Ovary (tissue), 9 donors: ENCODE measurements around the gene ARHGEF11. TPM values are rescaled to one million over a fixed set of nuclear protein-coding genes. Genes with fewer than 3 reads are reported as not detected.
A peak's percentile ranks its signal among the peaks of the same experiment; 100 is the strongest.
"Not testable (repeated sequence)": the region's sequence is repeated elsewhere in the genome, so short reads cannot be mapped to it uniquely, and the experiment has no call there.

Source experiments
- DNase-seq, 5 donors: peaks; one replicate each; pipeline ENCODE4 v3.0.0-alpha.2; 2019 to 2020
- H3K27ac ChIP-seq, 2 donors: fragments of 200-600 bp; one replicate each; pipeline versions ENCODE4 v1.5.1 to v1.8.0; 2019 to 2022
- H3K27me3 ChIP-seq: fragments of 200-600 bp; one replicate; pipeline ENCODE4 v1.8.0; 2022
- H3K36me3 ChIP-seq: fragments of 200-600 bp; sonication (generic); one replicate; pipeline ENCODE4 v1.5.1; 2019
- H3K4me1 ChIP-seq: one replicate; pipeline ENCODE4 v1.8.1; 2013; ENCODE audit warnings: mild to moderate bottlenecking, moderate library complexity; ENCODE audit not compliant: insufficient read depth
- H3K4me3 ChIP-seq: fragments of 200-600 bp; sonication (generic); one replicate; pipeline ENCODE4 v1.5.1; 2017
- H3K9me3 ChIP-seq, 2 donors: fragments of 200-600 bp in 1 of 2; sonication (generic) in 1 of 2; one replicate each; pipeline versions ENCODE4 v1.5.1 to v1.8.1; 2013 to 2019; ENCODE audit warnings: mild to moderate bottlenecking in 1 of 2, moderate library complexity in 1 of 2
- CTCF ChIP-seq, 3 donors: fragments of 450-650 bp in 2 of 3; fragments of 200-600 bp in 1 of 3; IDR thresholded peaks; one replicate each; pipeline versions ENCODE4 v1.5.1 to v1.8.0; 2016 to 2022; ENCODE audit warnings: antibody characterized with exemption in 3 of 3, mild to moderate bottlenecking in 1 of 3
- EP300 ChIP-seq: sonication (generic); formaldehyde crosslinking; IDR thresholded peaks from one replicate; pipeline ENCODE4 v1.6.1; 2017; ENCODE audit warnings: antibody characterized with exemption
- POLR2A ChIP-seq: fragments of 450-650 bp; IDR thresholded peaks from one replicate; pipeline ENCODE4 v1.6.1; 2017; ENCODE audit warnings: antibody characterized with exemption, mild to moderate bottlenecking, moderate library complexity
- WGBS, 3 donors: extraction: QIAGEN DNeasy Blood & Tissue Kit in 1 of 3; methylation state at CpG; one replicate each; pipeline versions ENCODE4 v1.1.5 to v1.1.7; 2013 to 2017; 5-methylcytosine and 5-hydroxymethylcytosine counted together
- intact Hi-C, 4 donors: fragments of 100-400 bp; cut with DNase I; formaldehyde crosslinking; loops; one replicate each; pipeline versions ENCODE4 v1.11.0 to v1.15.1; 2022 to 2023
- polyA plus RNA-seq, 2 donors: library from polyadenylated mRNA; stranded (reverse); fragments of 200-250 nt in 1 of 2; fragments of 350-450 nt in 1 of 2; fragmentation: Illumina TruSeq in 1 of 2; extraction: RNeasy Lipid Tissue Mini Kit (QIAGEN cat#74804) in 1 of 2; gene quantifications; one replicate each; pipeline ENCODE4 v1.2.3, GENCODE V29; 2013 to 2014
- total RNA-seq, 7 donors: library from RNA; depleted of rRNA in 2 of 7; stranded (reverse); fragments of >200 nt in 2 of 7; fragmentation: NEBNext Ultra II Directional in 3 of 7; extraction: Animal tissue kit (Norgen Biotek cat#: 25700) in 3 of 7; gene quantifications; one replicate each; pipeline versions ENCODE4 v1.1.0 to v1.2.4, GENCODE V29; 2016 to 2023
- donor health status: DM: no; HTN: no; CAD: no; lungs with moderate emphysema.
- donor health status: DM: no; HTN: no; CAD: no.
- donor health status: Bipolar disorder and iron deficiency.
- donor health status: DM: yes; HTN: yes; CAD: no.
- donor health status: DM: no; HTN: no; CAD: no.
- donor health status: DM: yes; HTN: yes; CAD: no.

The ARHGEF11 gene
- total and polyA plus RNA-seq, 9 donors = 14.3 to 43.9 (median 26.8) TPM

- H3K4me1 ChIP-seq = peaks cover 10% of the 10 kb centered on the region
- TF ChIP-seq EP300 (no peak), CTCF (IDR thresholded peaks at IDR 0.05) (peak in 2 of 3 donors; percentile 40 to 60)
- H3K9me3 ChIP-seq = no peaks in the 10 kb centered on the region
- intact Hi-C loops = no loop called here
- peak; percentile 49 to 75 (median 61) for DNase-seq
- H3K27ac ChIP-seq = no peak overlapping the region
- no peaks in the 10 kb centered on the region for H3K27me3 ChIP-seq
- H3K4me3 ChIP-seq = peak overlapping the region; percentile 11
- 9 to 16% (median 11%) methylated on average over 40 to 64 of the region's 64 CpGs for WGBS, 3 donors
- H3K36me3 ChIP-seq = no peaks in the 10 kb centered on the region
Measured at GRCh38 chr1:156927215-156928042, 118.1 kb downstream of the ARHGEF11 start.

DNA sequence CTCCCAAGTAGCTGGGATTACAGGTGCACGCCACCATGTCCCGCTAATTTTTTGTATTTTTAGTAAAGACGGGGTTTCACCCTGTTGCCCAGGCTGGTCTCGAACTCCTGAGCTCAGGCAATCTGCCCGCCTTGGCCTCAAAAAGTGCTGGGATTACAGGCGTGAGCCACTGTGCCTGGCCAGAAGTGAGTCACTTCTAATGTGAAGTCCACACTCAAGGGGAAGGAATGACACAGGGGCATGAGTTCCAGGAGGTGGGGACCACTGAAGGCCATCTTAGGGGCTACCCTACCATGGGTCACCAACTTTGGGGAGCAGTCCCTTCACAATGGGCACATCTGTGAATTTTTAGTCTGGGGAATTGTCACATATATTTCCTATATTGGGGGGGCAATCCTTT is 118.8 kb downstream of the ARHGEF11 start:
- H3K9me3 ChIP-seq, H3K4me3 ChIP-seq, H3K4me1 ChIP-seq, H3K27ac ChIP-seq, H3K27me3 ChIP-seq, H3K36me3 ChIP-seq, DNase-seq: not testable (repeated sequence)
- WGBS, 3 donors = 89 to 90% (median 89%) methylated on average over 6 of the region's 6 CpGs
- intact Hi-C loops = loop anchor here in 1 of 4 donors (1.0 kb wide), 1 partner anchor 29 kb away; no protein-coding TSS in a partner anchor

DNA sequence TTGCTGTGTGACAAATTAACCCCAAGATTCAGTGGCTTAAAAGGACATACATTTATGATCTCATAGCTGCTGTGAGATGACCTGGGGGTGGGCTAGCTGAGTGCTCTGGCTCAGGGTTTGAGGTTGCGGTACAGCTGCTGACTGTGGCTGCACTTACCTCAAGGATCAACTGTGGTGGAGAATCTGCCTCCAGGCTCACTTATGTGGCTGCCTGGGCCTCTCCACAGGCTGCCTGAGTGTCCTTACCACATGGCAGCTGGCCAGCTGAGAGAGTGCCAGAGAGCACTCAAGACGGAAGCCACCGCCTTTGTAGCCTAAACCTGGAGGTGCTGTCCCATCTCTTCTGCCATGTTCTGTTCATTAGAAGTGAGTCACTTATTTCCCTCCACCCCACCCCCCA is 119.4 kb downstream of the ARHGEF11 start:
- no peaks in the 10 kb centered on the region for H3K9me3 ChIP-seq
- no peaks in the 10 kb centered on the region for H3K36me3 ChIP-seq
- H3K27me3 ChIP-seq = no peaks in the 10 kb centered on the region
- peaks cover 8% of the 10 kb centered on the region for H3K4me1 ChIP-seq
- intact Hi-C loops = loop anchor here in 1 of 4 donors (1.0 kb wide), 1 partner anchor 29 kb away; no protein-coding TSS in a partner anchor
- TF ChIP-seq EP300 (no peak), POLR2A (no peak), CTCF (IDR thresholded peaks at IDR 0.05) (no peak)
- no peak overlapping the region for H3K27ac ChIP-seq
- 62 to 66% (median 63%) methylated on average over 3 of the region's 3 CpGs for WGBS, 3 donors
- no peak for DNase-seq
- no peak overlapping the region for H3K4me3 ChIP-seq

DNA sequence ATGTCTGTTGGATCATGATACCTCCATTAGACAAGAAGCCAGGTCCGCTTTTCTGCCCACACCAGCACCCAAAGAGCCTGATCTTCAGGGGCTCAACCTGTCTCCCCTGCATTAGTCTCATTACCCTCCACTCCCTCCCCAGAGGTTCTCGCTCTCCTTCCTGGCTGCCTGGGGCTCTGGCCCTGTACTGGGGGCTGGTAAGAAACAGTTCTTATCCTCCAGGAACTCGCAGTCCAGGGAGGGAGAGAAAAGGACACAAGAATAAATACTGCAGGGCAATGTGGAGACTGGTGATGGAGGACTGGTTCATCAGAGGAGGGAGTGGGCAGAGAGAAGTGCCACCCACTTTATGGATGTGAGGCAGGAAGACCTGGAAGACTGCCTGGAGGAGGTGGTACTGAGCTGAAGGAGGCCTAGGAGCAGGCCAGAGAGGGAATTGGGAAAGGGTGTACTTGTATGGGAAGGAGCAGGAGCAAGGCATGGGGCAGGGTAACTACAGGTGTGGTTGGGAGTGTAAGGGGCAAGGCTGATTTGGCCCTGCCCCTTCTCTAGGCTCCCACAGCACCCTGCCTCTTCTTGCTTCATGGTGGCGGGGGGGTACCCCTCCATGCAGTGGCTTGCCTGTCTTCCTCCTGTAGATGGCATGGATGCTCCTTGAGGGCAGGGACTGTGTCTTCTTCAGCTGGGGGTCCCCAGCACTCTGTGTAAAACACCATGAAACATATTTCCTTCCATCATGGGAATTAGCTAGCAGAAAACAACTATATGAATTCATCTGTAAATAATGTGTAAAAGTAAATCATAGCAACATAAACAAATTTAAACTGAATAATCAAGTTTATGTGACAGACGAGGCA is 120.2 kb downstream of the ARHGEF11 start:
- peaks cover 9% of the 10 kb centered on the region for H3K4me1 ChIP-seq
- H3K27ac ChIP-seq = no peak overlapping the region
- no peak for TF ChIP-seq EP300
- no peak for TF ChIP-seq CTCF (IDR thresholded peaks at IDR 0.05)
- no peak for TF ChIP-seq POLR2A
- intact Hi-C loops = loop anchor here in 1 of 4 donors (1.0 kb wide), 1 partner anchor 28 kb away; no protein-coding TSS in a partner anchor
- H3K9me3 ChIP-seq = no peaks in the 10 kb centered on the region
- H3K27me3 ChIP-seq = peaks cover 4% of the 10 kb centered on the region
- DNase-seq = no peak
- no peaks in the 10 kb centered on the region for H3K36me3 ChIP-seq
- H3K4me3 ChIP-seq = no peak overlapping the region
- WGBS, 3 donors = 76 to 92% (median 88%) methylated on average over 5 of the region's 5 CpGs
